IPS DF 4.7 (cell line): ENCODE measurements around the gene SERTAD4.
"Not testable (repeated sequence)": the region's sequence is repeated elsewhere in the genome, so short reads cannot be mapped to it uniquely, and the experiment has no call there.

ENCODE experiments used
- DNase-seq: peaks from one replicate; pipeline ENCODE4 v3.0.0-alpha.2; 2013; ENCODE audit warnings: low spot score; ENCODE audit errors: extremely low read depth

SERTAD4 gene

GRCh38 chr1:210257698-210258529 is 25.3 kb downstream of the SERTAD4 start:
- no peak for DNase-seq

GRCh38 chr1:210259561-210259960 is 27.0 kb downstream of the SERTAD4 start:
- no peak for DNase-seq

- DNase-seq = no peak
Observed at GRCh38 chr1:210260096-210260495, 27.5 kb downstream of the SERTAD4 start.

- no peak for DNase-seq
Observed at GRCh38 chr1:210262167-210262896, 29.7 kb downstream of the SERTAD4 start.

GRCh38 chr1:210262897-210263272 is 30.3 kb downstream of the SERTAD4 start:
- no peak for DNase-seq

GRCh38 chr1:210263963-210264362 is 31.4 kb downstream of the SERTAD4 start:
- DNase-seq = no peak

- DNase-seq = no peak
Observed at GRCh38 chr1:210264496-210265380, 32.1 kb downstream of the SERTAD4 start.

GRCh38 chr1:210265392-210265955 is 32.9 kb downstream of the SERTAD4 start:
- not testable (repeated sequence) for DNase-seq

- no peak for DNase-seq
Observed at GRCh38 chr1:210269981-210270380, 37.4 kb downstream of the SERTAD4 start.

GRCh38 chr1:210272666-210273065 is 40.1 kb downstream of the SERTAD4 start:
- DNase-seq = no peak

GRCh38 chr1:210280221-210280620 is 47.6 kb downstream of the SERTAD4 start:
- DNase-seq = no peak

- no peak for DNase-seq
Observed at GRCh38 chr1:210288116-210288515, 55.5 kb downstream of the SERTAD4 start.

- no peak for DNase-seq
Observed at GRCh38 chr1:210289248-210289647, 56.7 kb downstream of the SERTAD4 start.

- no peak for DNase-seq
Observed at GRCh38 chr1:210291081-210291764, 58.6 kb downstream of the SERTAD4 start.

GRCh38 chr1:210291786-210292230 is 59.2 kb downstream of the SERTAD4 start:
- DNase-seq = no peak

GRCh38 chr1:210292231-210292871 is 59.8 kb downstream of the SERTAD4 start:
- no peak for DNase-seq

- no peak for DNase-seq
Observed at GRCh38 chr1:210293171-210293607, 60.6 kb downstream of the SERTAD4 start.

- DNase-seq = no peak
Observed at GRCh38 chr1:210294999-210295745, 62.6 kb downstream of the SERTAD4 start.
